ENCODE measurements around the gene PDZRN4.

- no peak for TF ChIP-seq SUZ12 (IDR thresholded peaks at IDR 0.05)
- TF ChIP-seq SP1 (IDR thresholded peaks at IDR 0.05) = no peak
- no peak for TF ChIP-seq FOXA1 (IDR thresholded peaks at IDR 0.05)
- no peak for TF ChIP-seq ARNT (IDR thresholded peaks at IDR 0.05)
- TF ChIP-seq PKNOX1 (IDR thresholded peaks at IDR 0.05) = no peak
- TF ChIP-seq BHLHE40 (IDR thresholded peaks at IDR 0.05; ENCODE audit: borderline replicate concordance) = no peak
- no peak for TF ChIP-seq TARDBP (IDR thresholded peaks at IDR 0.05)
- TF ChIP-seq ELF4 (IDR thresholded peaks at IDR 0.05) = no peak
- no peak for TF ChIP-seq FOXK2 (IDR thresholded peaks at IDR 0.05)
- TF ChIP-seq HDGF (IDR thresholded peaks at IDR 0.05; ENCODE audit: borderline replicate concordance) = no peak
- TF ChIP-seq NFRKB (IDR thresholded peaks at IDR 0.05) = no peak
- no peak for TF ChIP-seq L3MBTL2 (conservative IDR thresholded peaks at IDR 0.05)
- TF ChIP-seq FOXM1 (IDR thresholded peaks at IDR 0.05; ENCODE audit: borderline replicate concordance) = no peak
These were observed 369.2 kb downstream of the PDZRN4 start for GRCh38 chr12:41557344-41557743.

Measured in HEK293T (cell line).